GM18868 (cell line): Measurements from ENCODE around the gene MOGAT2.

Experiments used
- ATAC-seq: cut with Tn5 transposase; IDR thresholded peaks from one replicate; pipeline ENCODE4 v1.9.1; 2021; ENCODE audit warnings: mild to moderate bottlenecking, moderate library complexity; ENCODE audit not compliant: unreplicated experiment

MOGAT2 gene

GRCh38 chr11:75776546-75776945, 58.9 kb downstream of the MOGAT2 start:
- ATAC-seq = no peak

GRCh38 chr11:75777461-75778110, 59.9 kb downstream of the MOGAT2 start:
- ATAC-seq = no peak

DNA sequence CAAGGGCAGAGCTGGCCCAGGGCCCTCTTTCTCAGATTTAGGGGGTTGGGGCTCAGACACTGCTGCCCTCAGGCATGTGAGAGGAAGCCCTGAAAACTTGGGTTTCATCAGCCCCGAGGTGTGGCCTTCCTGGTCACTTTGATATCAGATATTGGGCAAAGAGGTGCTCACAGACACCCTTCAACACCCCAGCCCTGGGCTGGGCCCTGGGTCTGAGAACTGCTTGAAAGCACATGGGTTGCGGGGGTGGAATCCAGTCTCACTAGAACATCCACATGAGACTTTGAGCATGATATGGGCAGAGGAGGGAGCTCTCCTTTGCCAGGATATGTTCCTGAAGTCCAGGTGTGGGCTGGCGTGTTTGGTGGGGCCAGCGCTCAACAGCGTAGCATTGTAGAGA, 61.3 kb downstream of the MOGAT2 start:
- no peak for ATAC-seq

- no peak for ATAC-seq
These were observed 62.3 kb downstream of the MOGAT2 start for GRCh38 chr11:75779960-75780359.

DNA sequence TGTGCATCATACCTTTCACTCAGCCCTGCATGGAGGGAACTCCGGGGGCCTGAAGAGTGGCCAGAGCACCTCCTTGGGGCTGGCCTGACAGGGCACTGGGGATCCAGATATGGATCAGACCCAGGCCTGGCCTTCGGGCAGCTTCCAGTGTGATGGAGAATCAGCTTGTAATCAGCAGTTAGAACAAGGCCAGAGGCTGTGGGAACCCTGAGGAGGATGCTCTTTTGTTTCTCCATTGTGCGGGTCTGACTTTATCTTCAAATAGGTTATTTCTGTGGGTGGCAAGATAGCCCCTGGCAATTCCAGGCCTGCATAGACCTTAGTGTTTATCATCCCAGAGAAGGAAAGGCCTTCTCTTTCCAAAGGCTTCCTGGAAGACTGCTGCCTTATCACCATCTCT, 63.2 kb downstream of the MOGAT2 start:
- no peak for ATAC-seq

DNA sequence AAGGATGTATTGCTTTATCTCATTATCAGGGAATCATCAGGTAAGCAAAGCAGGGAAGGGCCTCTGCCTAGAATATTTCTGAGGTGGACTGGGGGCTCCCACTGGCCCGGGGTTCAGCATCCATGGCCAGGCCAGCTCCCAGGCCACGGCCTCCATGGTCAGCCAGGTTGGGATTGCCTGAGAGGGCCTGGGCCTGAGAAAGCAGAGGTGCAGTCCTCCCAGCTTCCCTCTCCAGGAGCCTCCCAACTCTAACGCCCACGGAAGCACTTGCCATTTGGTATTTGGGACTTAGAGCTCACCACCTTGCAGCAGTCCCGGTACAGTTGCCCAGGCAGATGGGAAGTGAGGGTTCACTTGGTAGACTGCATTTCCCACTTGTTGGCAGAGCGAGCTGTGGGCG, 63.7 kb downstream of the MOGAT2 start:
- ATAC-seq = no peak

- no peak for ATAC-seq
These were observed 64.2 kb downstream of the MOGAT2 start for GRCh38 chr11:75781831-75782230.
